ENCODE data around the gene MSL3B.

The MSL3B gene

DNA sequence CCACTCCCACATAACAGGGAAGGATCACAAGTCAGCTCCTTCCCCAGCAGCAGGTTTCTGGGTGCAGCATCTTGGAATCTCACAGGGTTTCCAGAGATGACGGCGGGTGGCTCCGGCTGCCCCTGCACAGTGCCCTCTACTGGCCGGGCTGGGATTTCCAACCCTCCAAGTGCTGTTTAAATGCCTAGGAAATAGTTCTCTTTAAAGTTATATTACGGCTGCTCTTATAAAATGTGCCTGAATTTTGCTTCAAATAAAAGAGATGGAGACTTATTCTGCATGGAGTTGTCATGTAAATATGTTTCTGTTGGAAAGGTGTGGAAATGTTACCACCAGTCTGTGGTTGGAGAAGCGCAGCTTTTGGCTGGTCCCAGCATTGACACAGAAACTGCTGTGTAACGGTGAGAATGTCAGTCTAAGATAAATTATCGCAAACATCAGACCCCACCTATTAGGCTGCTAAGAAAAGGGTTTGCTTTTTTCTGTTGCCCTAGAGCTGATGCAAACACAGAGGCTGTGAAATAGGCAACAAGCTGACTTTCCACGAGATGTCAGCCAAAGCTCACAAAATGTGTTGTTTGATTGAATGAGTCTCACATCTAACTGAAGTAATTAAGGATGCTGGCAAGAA lies 10.6 kb downstream of the MSL3B start:
- POLR2A ChIA-PET (ENCODE audit: unreplicated experiment) = interaction anchor here (0.6 to 0.9 kb wide), 3 partner anchors 54 to 1151 kb away, joined by 3 to 5 read pairs (median 5); no protein-coding TSS in a partner anchor
- H3K4me1 ChIP-seq (replicated peaks; ENCODE audit: insufficient read depth) = peaks cover 16% of the 10 kb centered on the region
- H3K9me2 ChIP-seq (ENCODE audit: insufficient read depth) = no peaks in the 10 kb centered on the region
- H3F3A ChIP-seq (ENCODE audit: insufficient read depth, low read depth) = peaks cover 7% of the 10 kb centered on the region; the same call in 1 of the 2 replicates
- intact Hi-C loops (cut with micrococcal nuclease; ENCODE audit: unreplicated experiment) = loop anchor here (1.0 to 10.0 kb wide), 4 partner anchors 277 to 1257 kb away; no protein-coding TSS in a partner anchor
- H3K79me2 ChIP-seq (ENCODE audit: low read depth) = peaks cover 17% of the 10 kb centered on the region
- H3K4me3 ChIP-seq = no peak overlapping the region
- CTCF ChIA-PET = interaction anchor here (0.5 to 1.2 kb wide), 8 partner anchors 58 to 1659 kb away, joined by 3 to 6 read pairs (median 4); no protein-coding TSS in a partner anchor
- TF ChIP-seq EZH2 (IDR thresholded peaks at IDR 0.05; ENCODE audit: low read depth) = no peak
- TF ChIP-seq, protein P1, sequence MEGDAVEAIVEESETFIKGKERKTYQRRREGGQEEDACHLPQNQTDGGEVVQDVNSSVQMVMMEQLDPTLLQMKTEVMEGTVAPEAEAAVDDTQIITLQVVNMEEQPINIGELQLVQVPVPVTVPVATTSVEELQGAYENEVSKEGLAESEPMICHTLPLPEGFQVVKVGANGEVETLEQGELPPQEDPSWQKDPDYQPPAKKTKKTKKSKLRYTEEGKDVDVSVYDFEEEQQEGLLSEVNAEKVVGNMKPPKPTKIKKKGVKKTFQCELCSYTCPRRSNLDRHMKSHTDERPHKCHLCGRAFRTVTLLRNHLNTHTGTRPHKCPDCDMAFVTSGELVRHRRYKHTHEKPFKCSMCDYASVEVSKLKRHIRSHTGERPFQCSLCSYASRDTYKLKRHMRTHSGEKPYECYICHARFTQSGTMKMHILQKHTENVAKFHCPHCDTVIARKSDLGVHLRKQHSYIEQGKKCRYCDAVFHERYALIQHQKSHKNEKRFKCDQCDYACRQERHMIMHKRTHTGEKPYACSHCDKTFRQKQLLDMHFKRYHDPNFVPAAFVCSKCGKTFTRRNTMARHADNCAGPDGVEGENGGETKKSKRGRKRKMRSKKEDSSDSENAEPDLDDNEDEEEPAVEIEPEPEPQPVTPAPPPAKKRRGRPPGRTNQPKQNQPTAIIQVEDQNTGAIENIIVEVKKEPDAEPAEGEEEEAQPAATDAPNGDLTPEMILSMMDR (conservative IDR thresholded peaks at IDR 0.05) = peak; percentile 84
- no peaks in the 10 kb centered on the region for H3K27me3 ChIP-seq (ENCODE audit: insufficient read depth, low read depth)
- 0 out of 2 replicates have a peak, but pooled peaks cover 3% of the 10 kb centered on the region for H3K36me3 ChIP-seq (ENCODE audit: low read depth)
- H2AFZ ChIP-seq = no peak overlapping the region
- H3K27ac ChIP-seq = no peak overlapping the region
- H3K9me3 ChIP-seq (ENCODE audit: insufficient read depth, low read depth) = no peaks in the 10 kb centered on the region
- no peak overlapping the region for H3K4me2 ChIP-seq
- peak in 1 of 2 experiments; percentile 61 for DNase-seq
- H4K20me1 ChIP-seq (ENCODE audit: insufficient read depth) = no peaks in the 10 kb centered on the region
- BruUV-seq (replicated peaks) = no TSS peak

DNA sequence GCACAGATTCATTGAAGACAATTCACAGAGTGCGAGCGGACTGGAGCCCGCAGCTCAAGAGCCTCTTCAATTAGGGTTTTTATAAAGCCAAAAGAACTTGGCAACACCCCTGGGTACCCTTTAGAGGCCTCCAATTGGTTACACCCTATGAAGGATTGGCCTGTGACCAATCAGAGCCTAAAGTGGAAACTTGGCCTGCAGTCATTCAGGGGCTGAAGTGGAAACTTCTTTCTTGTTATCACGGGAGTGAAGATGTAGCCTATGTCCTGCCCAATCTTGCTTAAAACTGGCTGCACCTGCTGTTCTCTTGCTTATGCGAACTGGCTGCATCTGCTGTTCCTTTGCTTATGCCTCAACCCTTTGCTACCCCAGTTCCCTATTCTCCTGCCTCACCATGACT lies 12.0 kb downstream of the MSL3B start:
- CTCF ChIA-PET = no interaction called here
- H3K27ac ChIP-seq = no peak overlapping the region

DNA sequence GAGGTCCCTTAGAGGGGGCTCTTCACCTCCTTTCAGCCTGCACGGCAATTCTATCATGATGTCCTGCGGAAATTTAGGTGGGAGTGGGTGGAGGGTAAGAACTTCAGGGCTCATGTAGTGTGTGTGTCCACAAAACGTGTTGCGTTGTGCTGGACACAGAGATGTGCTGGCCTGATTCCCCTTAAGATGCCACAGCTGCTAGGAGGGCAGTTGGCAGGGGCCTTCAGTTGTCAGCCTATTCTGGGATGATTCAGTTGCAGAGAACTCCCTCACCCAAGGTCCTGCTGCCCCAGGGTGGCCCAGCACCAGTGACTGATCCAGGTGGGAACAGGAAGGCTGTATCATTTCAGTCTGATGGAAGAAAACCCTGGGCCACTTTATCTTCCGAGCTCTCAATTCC lies 12.8 kb downstream of the MSL3B start:
- Histone ChIP-seq H3K9me3 (ENCODE audit: insufficient read depth, low read depth) (no peaks in the 10 kb centered on the region), H3K4me2 (peak overlapping the region; percentile 80), H2AFZ (peak overlapping the region; percentile 97), H3K27ac (no peak overlapping the region), H3K4me1 (replicated peaks; ENCODE audit: insufficient read depth) (peaks cover 32% of the 10 kb centered on the region), H4K20me1 (ENCODE audit: insufficient read depth) (no peaks in the 10 kb centered on the region), H3K9me2 (ENCODE audit: insufficient read depth) (no peaks in the 10 kb centered on the region), H3F3A (ENCODE audit: insufficient read depth, low read depth) (peaks cover 12% of the 10 kb centered on the region), H3K36me3 (ENCODE audit: low read depth) (peaks cover 19% of the 10 kb centered on the region), H3K27me3 (ENCODE audit: insufficient read depth, low read depth) (no peaks in the 10 kb centered on the region), H3K79me2 (ENCODE audit: low read depth) (peaks cover 40% of the 10 kb centered on the region), H3K4me3 (peak overlapping the region; percentile 100; the same call in 1 of the 2 replicates)
- no peak for DNase-seq
- ChIA-PET CTCF (no interaction called here), POLR2A (ENCODE audit: unreplicated experiment) (interaction anchor here (0.7 kb wide), 1 partner anchor 434 kb away, joined by 3 read pairs; no protein-coding TSS in a partner anchor)
- TF ChIP-seq, protein P1 (conservative IDR thresholded peaks at IDR 0.05) = no peak
- TF ChIP-seq EZH2 (IDR thresholded peaks at IDR 0.05; ENCODE audit: low read depth) = no peak
- BruUV-seq (replicated peaks) = TSS peak; percentile 84
- intact Hi-C loops (cut with micrococcal nuclease; ENCODE audit: unreplicated experiment) = loop anchor here (2.0 to 10.0 kb wide), 2 partner anchors 119 to 279 kb away; no protein-coding TSS in a partner anchor

More for the DNA sequence above, 12.0 kb downstream of the MSL3B start:
- intact Hi-C loops (cut with micrococcal nuclease; ENCODE audit: unreplicated experiment) = loop anchor here (10.0 kb wide), 1 partner anchor 279 kb away; no protein-coding TSS in a partner anchor
- peaks cover 31% of the 10 kb centered on the region for H3K4me1 ChIP-seq (replicated peaks; ENCODE audit: insufficient read depth)
- H2AFZ ChIP-seq = no peak overlapping the region
- peaks cover 12% of the 10 kb centered on the region for H3F3A ChIP-seq (ENCODE audit: insufficient read depth, low read depth)
- no peaks in the 10 kb centered on the region for H3K9me3 ChIP-seq (ENCODE audit: insufficient read depth, low read depth)
- no peak for DNase-seq
- H3K9me2 ChIP-seq (ENCODE audit: insufficient read depth) = no peaks in the 10 kb centered on the region
- H4K20me1 ChIP-seq (ENCODE audit: insufficient read depth) = no peaks in the 10 kb centered on the region
- no peak overlapping the region for H3K4me3 ChIP-seq
- peaks cover 31% of the 10 kb centered on the region for H3K79me2 ChIP-seq (ENCODE audit: low read depth)
- no TSS peak for BruUV-seq (replicated peaks)
- POLR2A ChIA-PET (ENCODE audit: unreplicated experiment) = interaction anchor here (0.7 kb wide), 1 partner anchor 435 kb away, joined by 3 read pairs; no protein-coding TSS in a partner anchor
- H3K4me2 ChIP-seq = no peak overlapping the region
- H3K27me3 ChIP-seq (ENCODE audit: insufficient read depth, low read depth) = no peaks in the 10 kb centered on the region
- peaks cover 11% of the 10 kb centered on the region; the same call in 1 of the 2 replicates for H3K36me3 ChIP-seq (ENCODE audit: low read depth)
- TF ChIP-seq EZH2 (IDR thresholded peaks at IDR 0.05; ENCODE audit: low read depth) = no peak

All from PC-9 (cell line).